NCI-H1930 (cell line): ENCODE results near the gene MYOCD.
A peak's percentile ranks its signal among the peaks of the same experiment; 100 is the strongest.

ENCODE experiments used
- DNase-seq, 2 experiments: peaks; one replicate each; lab custom pipeline; 2025; lab: John Stamatoyannopoulos, UW

The MYOCD gene

GRCh38 chr17:12643822-12644221 lies 21.9 kb upstream of the MYOCD start:
- DNase-seq: no peak

GRCh38 chr17:12644623-12645022 lies 21.1 kb upstream of the MYOCD start:
- DNase-seq: no peak

- DNase-seq: no peak
These were observed 18.8 kb upstream of the MYOCD start for GRCh38 chr17:12646761-12647422.

- no peak for DNase-seq
These were observed 17.2 kb upstream of the MYOCD start for GRCh38 chr17:12648498-12648897.

- no peak for DNase-seq
These were observed 9.8 kb upstream of the MYOCD start for GRCh38 chr17:12655936-12656335.

GRCh38 chr17:12656354-12656753 lies 9.3 kb upstream of the MYOCD start:
- DNase-seq: no peak

- no peak for DNase-seq
These were observed 6.2 kb upstream of the MYOCD start for GRCh38 chr17:12659500-12659899.

- no peak for DNase-seq
These were observed 1.4 kb upstream of the MYOCD start for GRCh38 chr17:12664252-12664651.

GRCh38 chr17:12664894-12665262 lies 812 bp upstream of the MYOCD start:
- no peak for DNase-seq

GRCh38 chr17:12666718-12667117 lies 1.0 kb downstream of the MYOCD start:
- DNase-seq: no peak

GRCh38 chr17:12667299-12667958 lies 1.7 kb downstream of the MYOCD start:
- DNase-seq: peak in 1 of 2 experiments; percentile 53

GRCh38 chr17:12671906-12672305 lies 6.2 kb downstream of the MYOCD start:
- no peak for DNase-seq

- DNase-seq: no peak
These were observed 7.3 kb downstream of the MYOCD start for GRCh38 chr17:12672947-12673346.

GRCh38 chr17:12673788-12674187 lies 8.1 kb downstream of the MYOCD start:
- DNase-seq: no peak

- DNase-seq: no peak
These were observed 14.8 kb downstream of the MYOCD start for GRCh38 chr17:12680407-12680897.

- no peak for DNase-seq
These were observed 15.3 kb downstream of the MYOCD start for GRCh38 chr17:12680993-12681392.

GRCh38 chr17:12683299-12683698 lies 17.6 kb downstream of the MYOCD start:
- DNase-seq: no peak

- DNase-seq: no peak
These were observed 20.8 kb downstream of the MYOCD start for GRCh38 chr17:12686486-12686885.

- DNase-seq: no peak
These were observed 22.7 kb downstream of the MYOCD start for GRCh38 chr17:12688382-12688781.

- no peak for DNase-seq
These were observed 25.5 kb downstream of the MYOCD start for GRCh38 chr17:12691173-12691572.

- no peak for DNase-seq
These were observed 27.9 kb downstream of the MYOCD start for GRCh38 chr17:12693640-12694039.

- no peak for DNase-seq
These were observed 40.4 kb downstream of the MYOCD start for GRCh38 chr17:12706070-12706469.

- DNase-seq: no peak
These were observed 43.4 kb downstream of the MYOCD start for GRCh38 chr17:12709063-12709462.

- DNase-seq: no peak
These were observed 46.7 kb downstream of the MYOCD start for GRCh38 chr17:12712415-12712814.
